ENCODE measurements around the gene FUCA1.
A peak's percentile ranks its signal among the peaks of the same experiment; 100 is the strongest.
"Not testable (repeated sequence)": the region's sequence is repeated elsewhere in the genome, so short reads cannot be mapped to it uniquely, and the experiment has no call there.

Gene FUCA1

GRCh38 chr1:23895993-23896392, 27.9 kb upstream of the FUCA1 start:
- no peak for DNase-seq (ENCODE audit: low read depth in 2 of 2)

DNA sequence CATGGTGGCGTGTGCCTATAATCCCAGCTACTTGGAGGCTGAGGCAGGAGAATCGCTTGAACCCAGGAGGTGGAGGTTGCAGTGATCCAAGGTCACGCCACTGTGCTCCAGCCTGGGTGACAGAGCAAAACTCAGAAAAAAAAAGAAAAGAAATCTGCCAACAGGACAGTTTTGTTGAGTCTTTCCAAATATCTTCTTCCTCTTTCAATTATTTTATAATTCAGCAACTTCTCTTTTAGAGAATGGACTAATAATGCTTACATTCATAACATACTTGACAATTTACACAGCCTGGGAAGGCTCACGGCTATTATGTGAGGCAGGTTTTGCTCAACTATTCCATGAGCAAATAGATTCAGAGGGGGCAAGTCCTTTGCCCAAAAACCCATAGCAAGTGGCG, 27.0 kb upstream of the FUCA1 start:
- no peak for DNase-seq (ENCODE audit: low read depth in 2 of 2)

- no peak for DNase-seq (ENCODE audit: low read depth in 2 of 2)
These were observed 21.0 kb upstream of the FUCA1 start for GRCh38 chr1:23889074-23889473.

DNA sequence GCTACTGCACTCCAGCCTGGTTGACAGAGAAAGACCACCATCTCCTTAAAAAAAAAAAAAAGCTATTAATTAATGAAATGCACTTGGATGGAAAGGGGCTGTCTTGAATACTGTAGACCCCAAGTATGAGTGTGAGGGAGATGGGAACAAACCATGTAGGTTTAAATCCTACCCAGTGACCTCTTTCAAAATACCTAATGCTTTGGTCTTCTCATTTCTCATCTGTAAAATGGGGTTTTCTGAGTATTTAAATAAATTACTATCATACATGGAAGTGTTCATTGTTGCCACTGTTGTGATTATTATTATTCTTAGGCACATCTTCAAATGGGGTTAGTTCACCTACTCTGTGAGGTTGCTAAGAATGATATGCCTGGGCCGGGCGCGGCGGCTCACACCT, 17.1 kb upstream of the FUCA1 start:
- no peak for DNase-seq (ENCODE audit: low read depth in 2 of 2)

- no peak for DNase-seq (ENCODE audit: low read depth in 2 of 2)
These were observed 14.7 kb upstream of the FUCA1 start for GRCh38 chr1:23882746-23883145.

DNA sequence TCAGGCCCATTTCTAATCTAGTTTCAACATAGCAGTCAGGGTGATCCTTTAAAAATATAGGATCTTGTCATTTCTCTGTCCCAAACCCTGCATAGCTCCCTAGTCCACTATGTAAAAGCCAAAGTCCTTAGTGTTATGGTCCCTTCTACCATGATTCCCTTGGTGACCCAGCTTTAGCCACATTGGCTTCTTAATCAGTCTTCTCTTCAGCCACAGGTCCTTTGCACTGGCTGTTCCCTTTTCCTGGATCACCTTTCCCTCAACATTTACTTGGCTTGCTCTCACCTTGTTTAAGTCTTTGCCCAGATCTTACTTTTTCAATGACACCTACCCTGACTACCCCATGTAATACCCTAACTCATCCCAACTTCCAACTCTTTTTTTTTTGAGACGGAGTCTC, 11.7 kb upstream of the FUCA1 start:
- no peak for DNase-seq (ENCODE audit: low read depth in 2 of 2)

DNA sequence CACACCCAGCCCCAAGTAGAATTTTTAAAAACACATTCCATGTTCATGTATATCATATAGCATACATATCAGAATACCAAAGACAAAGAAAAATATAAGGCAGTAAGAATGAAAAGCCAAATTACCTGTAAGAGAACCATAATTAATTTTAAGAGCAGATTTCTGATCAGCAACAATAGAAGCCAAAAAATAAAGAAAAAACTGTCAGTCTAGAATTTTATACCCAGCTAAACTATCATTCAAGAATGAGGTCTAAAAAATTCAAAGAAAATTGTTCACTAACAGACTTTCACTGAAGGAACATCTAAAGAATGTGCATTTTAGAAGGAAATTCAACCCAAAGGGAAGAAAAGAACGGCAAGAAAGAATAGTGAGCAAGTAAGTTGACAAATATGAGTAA, 10.6 kb upstream of the FUCA1 start:
- no peak for DNase-seq (ENCODE audit: low read depth in 2 of 2)

DNA sequence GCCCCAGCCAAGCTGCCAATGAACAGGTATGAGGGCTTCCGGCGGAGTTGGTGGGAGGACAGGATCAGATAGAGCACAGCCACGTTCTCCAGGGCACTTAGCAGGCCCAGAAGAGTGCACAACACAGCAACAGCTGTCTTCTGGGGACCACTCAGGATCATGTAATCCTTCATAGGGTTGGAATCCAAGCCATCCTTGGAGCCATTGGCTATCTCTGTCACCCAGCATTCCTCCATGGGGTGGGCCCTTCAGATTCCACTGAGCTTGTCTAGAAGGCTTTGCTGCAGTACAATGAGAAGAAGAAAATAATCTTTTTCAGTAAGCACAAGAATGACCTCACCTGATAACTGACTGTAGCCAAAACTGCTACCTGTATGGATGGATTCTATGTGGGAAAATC, 7.3 kb upstream of the FUCA1 start:
- DNase-seq (ENCODE audit: low read depth in 2 of 2): no peak

DNA sequence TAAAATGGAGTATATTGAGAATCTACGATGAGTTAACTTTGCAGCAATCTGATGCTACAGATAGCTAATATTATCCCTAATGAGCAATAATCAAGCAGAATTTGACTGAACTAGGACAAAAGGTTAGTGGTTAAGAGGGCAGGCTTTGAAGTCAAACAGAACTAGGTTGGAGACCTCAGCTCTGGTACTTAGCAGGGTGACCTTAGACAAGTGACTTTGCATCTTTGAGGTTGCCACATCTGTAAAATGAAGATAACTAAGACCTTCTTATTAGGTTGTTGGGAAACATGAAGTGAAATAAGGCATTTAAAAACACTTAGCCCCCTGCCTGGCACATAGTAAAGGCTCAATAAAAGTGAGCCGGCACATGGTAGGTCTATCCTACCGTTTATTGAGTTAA, 4.3 kb upstream of the FUCA1 start:
- DNase-seq (ENCODE audit: low read depth in 2 of 2): no peak

DNA sequence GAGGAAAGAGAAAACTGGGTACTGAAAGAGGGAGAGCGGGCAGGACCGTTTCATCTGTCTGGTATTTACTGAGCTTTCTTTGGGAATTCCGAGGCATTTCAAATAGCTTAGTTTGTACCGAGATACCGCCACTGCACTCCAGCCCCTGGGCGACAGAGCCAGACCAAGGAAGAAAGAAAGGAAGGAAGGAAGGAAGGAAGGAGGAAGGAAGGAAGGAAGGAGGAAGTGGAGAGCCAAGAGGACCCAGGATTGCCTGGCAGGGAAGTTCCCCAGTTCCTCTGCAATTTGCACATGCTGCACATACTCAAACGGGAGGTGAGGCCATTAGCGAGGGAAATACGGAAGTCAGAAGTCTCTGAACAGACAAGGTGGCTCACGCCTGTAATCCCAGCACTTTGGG, 961 bp upstream of the FUCA1 start:
- no peak for DNase-seq (ENCODE audit: low read depth in 2 of 2)

DNA sequence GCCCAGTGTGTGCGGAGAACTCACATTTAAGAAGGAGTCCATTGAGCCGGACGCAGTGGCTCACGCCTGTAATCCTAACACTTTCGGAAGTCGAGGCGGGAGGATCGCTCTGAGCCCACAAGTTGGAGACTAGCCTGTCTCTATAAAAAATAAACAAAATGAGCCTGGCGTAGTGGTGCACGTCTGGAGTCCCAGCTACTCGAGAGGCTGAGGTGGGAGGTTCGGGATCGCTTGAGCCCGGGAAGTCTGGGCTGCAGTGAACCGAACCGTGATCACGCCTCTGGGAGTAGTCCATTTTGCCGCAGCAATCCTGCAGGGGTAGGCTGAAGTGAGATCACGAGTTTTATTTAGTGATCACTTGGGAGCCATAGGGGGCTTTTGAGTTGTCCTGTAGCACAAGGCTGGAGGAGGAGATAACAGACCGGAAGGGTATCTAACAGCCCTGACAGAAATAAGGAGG, 497 bp upstream of the FUCA1 start:
- DNase-seq (ENCODE audit: low read depth in 2 of 2): no peak

- no peak for DNase-seq (ENCODE audit: low read depth in 2 of 2)
These were observed 572 bp downstream of the FUCA1 start for GRCh38 chr1:23867542-23867894.

- no peak for DNase-seq (ENCODE audit: low read depth in 2 of 2)
These were observed 2.6 kb downstream of the FUCA1 start for GRCh38 chr1:23865543-23865930.

DNA sequence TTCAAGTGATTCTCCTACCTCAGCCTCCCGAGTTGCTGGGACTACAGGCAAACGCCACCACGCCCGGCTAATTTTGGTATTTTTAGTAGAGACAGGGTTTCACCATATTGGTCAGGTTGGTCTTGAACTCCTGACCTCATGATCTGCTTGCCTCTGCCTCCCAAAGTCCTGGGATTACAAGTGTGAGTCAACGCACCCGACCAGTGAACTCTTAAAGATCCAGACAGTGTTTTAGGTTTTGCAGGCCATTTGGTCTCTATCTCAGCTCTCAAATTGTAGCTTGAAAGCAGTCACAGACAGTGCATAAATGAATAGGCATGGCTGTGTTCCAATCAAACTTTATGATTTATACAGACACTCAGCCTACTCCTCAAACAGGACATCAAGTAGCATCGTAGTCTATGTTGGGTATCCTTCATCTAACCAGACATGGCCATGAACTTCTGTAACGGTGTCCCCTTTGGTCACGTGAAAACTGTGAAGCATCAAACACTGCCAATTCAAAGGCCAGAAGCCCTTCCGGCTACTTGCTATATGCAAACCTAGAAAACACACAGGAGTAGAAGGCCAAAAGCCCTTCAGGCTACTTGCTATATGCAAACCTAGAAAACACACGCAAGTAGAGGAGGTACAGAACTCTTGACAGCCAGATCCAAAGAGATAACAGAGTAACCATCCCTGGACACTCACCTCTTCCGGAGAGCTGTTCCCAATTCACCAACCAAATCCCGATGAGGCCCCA, 3.1 kb downstream of the FUCA1 start:
- DNase-seq (ENCODE audit: low read depth in 2 of 2): no peak

GRCh38 chr1:23862640-23863039, 5.5 kb downstream of the FUCA1 start:
- DNase-seq (ENCODE audit: low read depth in 2 of 2): no peak

DNA sequence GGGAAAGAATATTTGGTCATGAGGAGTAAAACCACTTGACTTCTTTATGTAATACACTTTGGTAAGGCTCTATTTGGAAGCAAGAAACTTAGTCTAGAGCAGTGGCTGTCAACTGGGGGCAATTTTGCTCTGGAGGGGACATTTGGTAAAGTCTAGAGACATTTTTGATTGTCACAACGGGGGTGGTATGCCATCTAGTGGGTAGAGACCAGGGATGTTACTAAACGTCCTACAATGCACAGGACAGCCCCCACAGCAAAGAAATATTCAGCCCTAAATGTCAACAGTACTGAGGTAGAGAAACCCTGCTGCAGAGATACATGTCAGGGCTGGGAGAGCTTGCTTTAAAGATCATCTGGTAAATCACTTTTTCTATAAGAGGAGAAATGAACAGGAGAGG, 13.5 kb downstream of the FUCA1 start:
- no peak for DNase-seq (ENCODE audit: low read depth in 2 of 2)

DNA sequence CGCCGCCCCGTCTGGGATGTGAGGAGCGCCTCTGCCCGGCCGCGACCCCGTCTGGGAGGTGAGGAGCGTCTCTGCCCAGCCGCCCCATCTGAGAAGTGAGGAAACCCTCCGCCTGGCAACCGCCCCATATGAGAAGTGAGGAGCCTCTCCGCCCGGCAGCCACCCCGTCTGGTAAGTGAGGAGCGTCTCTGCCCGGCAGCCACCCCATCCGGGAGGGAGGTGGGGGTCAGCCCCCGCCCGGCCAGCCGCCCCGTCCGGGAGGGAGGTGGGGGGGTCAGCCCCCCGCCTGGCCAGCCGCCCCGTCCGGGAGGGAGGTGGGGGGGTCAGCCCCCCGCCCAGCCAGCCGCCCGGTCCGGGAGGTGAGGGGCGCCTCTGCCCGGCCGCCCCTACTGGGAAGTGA, 15.0 kb downstream of the FUCA1 start:
- not testable (repeated sequence) for DNase-seq (ENCODE audit: low read depth in 2 of 2)

- not testable (repeated sequence) for DNase-seq (ENCODE audit: low read depth in 2 of 2)
These were observed 16.7 kb downstream of the FUCA1 start for GRCh38 chr1:23851406-23851805.

DNA sequence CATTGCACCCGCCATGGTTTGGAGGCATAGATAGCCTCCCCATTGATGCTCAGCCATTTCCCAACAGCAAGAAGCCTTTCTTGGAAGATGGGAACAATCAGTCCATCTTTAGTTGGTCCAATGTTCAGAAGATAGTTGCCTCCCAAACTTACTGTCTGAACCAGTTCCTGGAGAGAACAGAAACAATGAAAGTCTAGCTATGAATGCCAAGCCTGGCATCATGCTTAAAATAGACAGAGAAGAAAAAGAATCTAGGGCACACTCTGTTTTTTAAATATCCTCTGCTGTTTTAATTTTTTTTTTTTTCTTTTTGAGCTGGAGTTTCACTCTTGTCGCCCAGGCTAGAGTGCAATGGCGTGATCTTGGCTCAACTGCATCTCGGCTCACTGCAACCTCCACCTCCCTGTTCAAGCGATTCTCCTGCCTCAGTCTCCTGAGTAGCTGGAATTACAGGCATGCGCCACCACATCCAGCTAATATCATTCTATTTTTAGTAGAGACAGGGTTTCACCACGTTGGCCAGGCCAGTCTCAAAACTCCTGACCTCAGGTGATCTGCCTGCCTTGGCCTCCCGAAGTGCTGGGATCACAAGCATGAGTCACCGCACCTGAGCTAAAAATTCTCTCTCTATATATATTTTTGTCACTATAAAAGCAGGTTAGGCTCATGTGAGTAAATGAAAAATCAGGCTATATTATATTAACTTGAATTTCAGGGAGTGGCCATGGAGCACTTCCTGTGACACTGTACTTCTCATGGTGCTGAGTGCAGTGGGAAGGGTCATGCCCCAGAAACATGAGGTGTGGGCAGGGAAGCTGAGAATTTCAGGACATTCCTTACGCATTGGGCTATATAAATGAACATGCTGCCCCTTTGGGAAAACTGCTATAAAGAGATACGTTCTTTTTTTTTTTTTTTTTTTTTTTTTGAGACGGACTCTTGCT, 19.1 kb downstream of the FUCA1 start:
- DNase-seq (ENCODE audit: low read depth in 2 of 2): no peak

GRCh38 chr1:23847482-23848095, 20.5 kb downstream of the FUCA1 start:
- DNase-seq (ENCODE audit: low read depth in 2 of 2): not testable (repeated sequence)

- DNase-seq (ENCODE audit: low read depth in 2 of 2): no peak
These were observed 22.9 kb downstream of the FUCA1 start for GRCh38 chr1:23845163-23845562.

DNA sequence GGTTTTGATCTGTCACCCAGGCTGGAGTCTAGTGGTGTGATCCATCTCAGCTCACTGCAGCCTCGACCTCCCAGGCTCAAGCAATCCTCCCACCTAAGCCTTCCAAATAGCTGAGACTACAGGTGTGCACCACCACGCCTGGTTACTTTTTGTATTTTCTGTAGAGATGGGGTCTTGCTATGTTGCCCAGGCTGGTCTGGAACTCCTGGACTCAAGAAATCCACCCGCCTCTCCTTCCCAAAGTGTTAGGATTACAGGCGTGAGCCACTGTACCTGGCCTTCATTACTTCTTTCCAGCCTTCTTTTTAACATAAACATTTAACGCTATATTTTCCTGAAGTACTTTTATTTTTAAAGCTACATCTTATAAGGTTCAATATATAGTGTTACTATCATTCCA, 24.4 kb downstream of the FUCA1 start:
- DNase-seq (ENCODE audit: low read depth in 2 of 2): no peak

DNA sequence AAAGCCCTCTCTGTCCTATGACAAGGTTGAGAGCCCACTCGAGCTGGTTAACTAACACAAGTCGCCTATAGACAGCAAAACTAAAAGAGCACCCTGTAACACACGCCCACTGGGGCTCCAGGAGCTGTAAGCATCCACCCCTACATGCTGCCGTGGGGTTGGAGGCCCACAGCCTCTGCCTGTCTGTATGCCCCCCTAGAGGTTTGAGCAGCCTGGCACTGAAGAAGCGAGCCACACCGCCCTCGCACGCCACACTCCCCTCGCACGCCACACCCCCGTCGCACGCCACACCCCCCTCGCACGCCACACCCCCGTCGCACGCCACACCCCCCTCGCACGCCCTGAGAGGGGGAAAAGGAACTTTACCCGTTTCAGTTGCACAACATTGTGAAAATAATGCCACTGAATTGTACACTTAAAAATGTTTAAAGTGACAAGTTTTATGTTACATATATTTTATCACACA, 29.7 kb downstream of the FUCA1 start:
- peak; percentile 55 to 63 for DNase-seq (ENCODE audit: low read depth in 2 of 2)
